ENCODE results near the gene AGRN. TPM values are rescaled to one million over a fixed set of nuclear protein-coding genes. Genes with fewer than 3 reads are reported as not detected.
"Not testable (repeated sequence)": the region's sequence is repeated elsewhere in the genome, so short reads cannot be mapped to it uniquely, and the experiment has no call there.

The AGRN gene
- total RNA-seq, 1 donor from 2014 or later, result 479 TPM

GRCh38 chr1:1072849-1073742 lies 53.2 kb downstream of the AGRN start:
- no peak for DNase-seq (ENCODE audit: low read depth)
- Histone ChIP-seq H3K4me3 (ENCODE audit: low read depth, low read length) (no peak overlapping the region), H3K27me3 (ENCODE audit: control insufficient read depth, insufficient read depth, low read length) (peaks cover 3% of the 10 kb centered on the region), H3K36me3 (ENCODE audit: control insufficient read depth, insufficient read depth, low read length) (no peaks in the 10 kb centered on the region)
- TF ChIP-seq, protein P1, sequence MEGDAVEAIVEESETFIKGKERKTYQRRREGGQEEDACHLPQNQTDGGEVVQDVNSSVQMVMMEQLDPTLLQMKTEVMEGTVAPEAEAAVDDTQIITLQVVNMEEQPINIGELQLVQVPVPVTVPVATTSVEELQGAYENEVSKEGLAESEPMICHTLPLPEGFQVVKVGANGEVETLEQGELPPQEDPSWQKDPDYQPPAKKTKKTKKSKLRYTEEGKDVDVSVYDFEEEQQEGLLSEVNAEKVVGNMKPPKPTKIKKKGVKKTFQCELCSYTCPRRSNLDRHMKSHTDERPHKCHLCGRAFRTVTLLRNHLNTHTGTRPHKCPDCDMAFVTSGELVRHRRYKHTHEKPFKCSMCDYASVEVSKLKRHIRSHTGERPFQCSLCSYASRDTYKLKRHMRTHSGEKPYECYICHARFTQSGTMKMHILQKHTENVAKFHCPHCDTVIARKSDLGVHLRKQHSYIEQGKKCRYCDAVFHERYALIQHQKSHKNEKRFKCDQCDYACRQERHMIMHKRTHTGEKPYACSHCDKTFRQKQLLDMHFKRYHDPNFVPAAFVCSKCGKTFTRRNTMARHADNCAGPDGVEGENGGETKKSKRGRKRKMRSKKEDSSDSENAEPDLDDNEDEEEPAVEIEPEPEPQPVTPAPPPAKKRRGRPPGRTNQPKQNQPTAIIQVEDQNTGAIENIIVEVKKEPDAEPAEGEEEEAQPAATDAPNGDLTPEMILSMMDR (IDR thresholded peaks at IDR 0.05; ENCODE audit: insufficient read depth, low read length, poor library complexity, severe bottlenecking), result no peak

GRCh38 chr1:1073743-1074587 lies 54.0 kb downstream of the AGRN start, which contains the start of gene RNF223:
Gene RNF223, minus strand, starts transcription at chr1:1074306. Its CDS starts 1,740 bp downstream, at chr1:1072566.
- no peak for DNase-seq (ENCODE audit: low read depth)
- TF ChIP-seq, protein P1 (IDR thresholded peaks at IDR 0.05; ENCODE audit: insufficient read depth, low read length, poor library complexity, severe bottlenecking), result no peak
- Histone ChIP-seq H3K4me3 (ENCODE audit: low read depth, low read length) (no peak within 1 kb of the TSS), H3K27me3 (ENCODE audit: control insufficient read depth, insufficient read depth, low read length) (peaks cover 3% of the 10 kb centered on the region), H3K36me3 (ENCODE audit: control insufficient read depth, insufficient read depth, low read length) (no peaks in the 10 kb centered on the region)

DNA sequence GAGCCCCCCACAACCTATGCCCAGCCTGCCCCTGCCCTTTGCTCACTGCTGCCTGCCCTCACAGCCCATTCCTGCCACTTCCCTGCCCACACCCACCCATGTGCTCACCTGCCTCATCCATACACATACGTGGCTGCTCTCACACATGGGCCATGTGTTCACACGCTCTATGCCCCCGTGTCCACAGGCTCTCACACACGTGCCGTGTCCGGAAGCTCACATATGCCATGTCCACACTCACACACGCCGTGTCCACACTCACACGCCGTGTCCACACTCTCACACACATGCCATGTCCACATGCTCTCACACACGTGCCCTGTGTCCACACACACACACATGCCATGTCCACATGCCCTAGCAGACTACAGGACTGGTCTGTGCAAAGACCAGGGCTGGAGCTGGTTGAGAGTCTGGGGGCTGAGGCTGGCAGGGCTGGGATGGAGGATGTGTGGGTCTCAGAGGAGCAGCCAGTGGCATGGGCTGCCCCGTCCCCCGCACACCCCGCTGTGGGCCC lies 54.8 kb downstream of the AGRN start:
- H3K4me3 ChIP-seq (ENCODE audit: low read depth, low read length), result no peak overlapping the region
- TF ChIP-seq, protein P1 (IDR thresholded peaks at IDR 0.05; ENCODE audit: insufficient read depth, low read length, poor library complexity, severe bottlenecking), result no peak
- DNase-seq (ENCODE audit: low read depth), result no peak
- H3K36me3 ChIP-seq (ENCODE audit: control insufficient read depth, insufficient read depth, low read length), result no peaks in the 10 kb centered on the region
- H3K27me3 ChIP-seq (ENCODE audit: control insufficient read depth, insufficient read depth, low read length), result peaks cover 3% of the 10 kb centered on the region

GRCh38 chr1:1075148-1075935 lies 55.4 kb downstream of the AGRN start:
- DNase-seq (ENCODE audit: low read depth), result no peak
- TF ChIP-seq, protein P1 (IDR thresholded peaks at IDR 0.05; ENCODE audit: insufficient read depth, low read length, poor library complexity, severe bottlenecking), result no peak

GRCh38 chr1:1077396-1077795 lies 57.5 kb downstream of the AGRN start:
- not testable (repeated sequence) for H3K36me3 ChIP-seq (ENCODE audit: control insufficient read depth, insufficient read depth, low read length); H3K4me3 ChIP-seq (ENCODE audit: low read depth, low read length); H3K27me3 ChIP-seq (ENCODE audit: control insufficient read depth, insufficient read depth, low read length); DNase-seq (ENCODE audit: low read depth)

More at GRCh38 chr1:1075148-1075935, 55.4 kb downstream of the AGRN start:
- Histone ChIP-seq H3K27me3 (ENCODE audit: control insufficient read depth, insufficient read depth, low read length) (peaks cover 3% of the 10 kb centered on the region), H3K4me3 (ENCODE audit: low read depth, low read length) (no peak overlapping the region), H3K36me3 (ENCODE audit: control insufficient read depth, insufficient read depth, low read length) (no peaks in the 10 kb centered on the region)

Measured in kidney epithelial cell (primary cell).